GM10248 (cell line): ENCODE measurements around the gene CAPN15.

ENCODE experiments used
- CTCF ChIA-PET: fragments of 300-600 bp; sonication (Branson Sonifier 250); formaldehyde crosslinking; extraction: SDS; loops from one replicate; lab custom pipeline; 2021; ENCODE audit warnings: antibody characterized with exemption; lab: Yijun Ruan, JAX
- POLR2A ChIA-PET: fragments of 350-650 bp; sonication (Branson Sonifier 250); formaldehyde crosslinking; extraction: SDS; loops from one replicate; lab custom pipeline; 2020; ENCODE audit warnings: antibody characterized with exemption; lab: Yijun Ruan, JAX
- DNase-seq: peaks from one replicate; pipeline ENCODE4 v3.0.0; 2012; ENCODE audit errors: extremely low spot score
- CTCF ChIP-seq: IDR thresholded peaks from 2 replicates; pipeline ENCODE4 v1.5.1; 2012; ENCODE audit warnings: mild to moderate bottlenecking, low read depth; ENCODE audit errors: extremely low read depth, missing control alignments, control extremely low read depth

Gene CAPN15

DNA sequence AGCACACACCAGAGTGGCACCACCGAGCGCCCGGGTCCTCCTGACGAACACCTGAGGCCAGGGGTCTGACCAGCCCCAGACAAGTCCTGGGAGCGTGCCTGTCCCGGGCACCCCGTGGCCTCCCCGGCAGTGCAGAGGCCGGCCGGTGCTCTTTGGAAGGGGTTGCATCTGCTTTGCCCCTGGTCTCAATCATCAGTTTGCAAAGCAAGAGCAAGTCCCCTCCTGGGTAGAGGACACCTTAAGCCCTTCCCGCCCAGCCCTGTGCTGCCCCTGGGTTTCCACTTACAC is 11.6 kb upstream of the CAPN15 start:
- TF ChIP-seq CTCF: no peak
- ChIA-PET POLR2A (no interaction called here), CTCF (no interaction called here)
- DNase-seq: no peak

GRCh38 chr16:516301-516700 is 11.2 kb upstream of the CAPN15 start:
- TF ChIP-seq CTCF: no peak
- CTCF ChIA-PET: no interaction called here
- DNase-seq: no peak
- POLR2A ChIA-PET: no interaction called here

DNA sequence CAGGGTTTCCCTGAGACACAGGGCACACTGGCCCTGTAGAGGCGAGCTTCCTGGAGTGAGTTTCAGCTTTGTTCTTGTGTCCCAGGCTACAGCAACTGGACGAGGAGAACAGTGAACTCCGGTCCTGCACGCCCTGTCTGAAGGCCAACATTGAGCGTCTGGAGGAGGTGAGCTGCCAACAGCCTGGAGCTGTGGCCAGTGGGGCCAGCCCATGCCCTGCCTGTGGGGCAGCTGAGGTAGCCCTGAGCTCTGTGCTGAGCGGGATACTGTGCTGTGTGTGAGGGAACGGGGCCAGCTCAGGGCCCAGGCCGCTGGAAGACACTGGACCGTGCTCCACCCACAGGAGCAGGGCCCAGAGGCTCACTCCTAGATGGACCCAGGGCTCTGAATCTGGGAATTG is 8.7 kb upstream of the CAPN15 start:
- CTCF ChIA-PET: interaction anchor here (0.8 kb wide), 1 partner anchor 157 kb away, joined by 3 read pairs; no protein-coding TSS in a partner anchor
- DNase-seq: no peak
- no peak for TF ChIP-seq CTCF
- POLR2A ChIA-PET: no interaction called here

GRCh38 chr16:519425-519824 is 8.1 kb upstream of the CAPN15 start:
- POLR2A ChIA-PET: no interaction called here
- DNase-seq: no peak
- no peak for TF ChIP-seq CTCF
- CTCF ChIA-PET: interaction anchor here (1.1 kb wide), 1 partner anchor 11 kb away, joined by 4 read pairs; no protein-coding TSS in a partner anchor

DNA sequence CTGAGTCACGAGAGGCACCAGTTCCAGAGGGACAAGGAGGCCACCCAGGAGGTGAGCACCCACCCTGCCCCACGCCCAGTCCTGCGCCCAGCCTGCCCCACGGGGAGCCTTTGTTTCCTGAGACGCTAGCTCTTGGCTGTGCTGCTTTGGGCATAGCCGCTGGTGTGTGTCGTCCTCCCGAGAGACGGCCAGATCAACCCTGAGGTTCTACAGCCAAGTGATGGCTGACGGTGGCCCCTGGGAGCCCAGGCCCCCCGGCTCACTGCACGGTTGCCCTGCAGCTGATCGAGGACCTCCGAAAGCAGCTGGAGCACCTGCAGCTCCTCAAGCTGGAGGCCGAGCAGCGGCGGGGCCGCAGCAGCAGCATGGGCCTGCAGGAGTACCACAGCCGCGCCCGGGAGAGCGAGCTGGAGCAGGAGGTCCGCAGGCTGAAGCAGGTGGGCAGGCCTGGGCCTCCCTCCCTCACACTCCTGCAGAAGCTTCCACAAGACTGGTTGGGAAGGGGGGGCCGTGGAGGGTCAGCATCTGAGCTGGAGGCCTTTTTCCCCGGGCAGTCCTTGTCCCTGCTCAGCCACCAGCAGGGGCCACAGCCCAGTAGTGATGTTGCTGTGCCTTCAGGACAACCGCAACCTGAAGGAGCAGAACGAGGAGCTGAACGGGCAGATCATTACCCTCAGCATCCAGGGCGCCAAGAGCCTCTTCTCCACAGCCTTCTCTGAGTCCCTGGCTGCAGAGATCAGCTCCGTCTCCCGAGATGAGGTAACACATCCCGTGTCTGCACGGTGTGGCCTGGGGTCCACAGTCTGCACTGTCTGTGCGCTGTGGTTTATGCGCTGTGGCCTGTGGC is 7.4 kb upstream of the CAPN15 start:
- DNase-seq: no peak
- CTCF ChIA-PET: interaction anchor here (1.1 kb wide), 1 partner anchor 12 kb away, joined by 4 read pairs; no protein-coding TSS in a partner anchor
- POLR2A ChIA-PET: no interaction called here
- no peak for TF ChIP-seq CTCF

GRCh38 chr16:520847-521246 is 6.7 kb upstream of the CAPN15 start:
- no peak for TF ChIP-seq CTCF
- POLR2A ChIA-PET: no interaction called here
- no peak for DNase-seq
- CTCF ChIA-PET: no interaction called here
